ENCODE data around the gene SEPTIN1. TPM values are rescaled to one million over a fixed set of nuclear protein-coding genes. Genes with fewer than 3 reads are reported as not detected.

Gene SEPTIN1
- total RNA-seq, 1 experiment from 2014 or later, result 1.4 TPM

DNA sequence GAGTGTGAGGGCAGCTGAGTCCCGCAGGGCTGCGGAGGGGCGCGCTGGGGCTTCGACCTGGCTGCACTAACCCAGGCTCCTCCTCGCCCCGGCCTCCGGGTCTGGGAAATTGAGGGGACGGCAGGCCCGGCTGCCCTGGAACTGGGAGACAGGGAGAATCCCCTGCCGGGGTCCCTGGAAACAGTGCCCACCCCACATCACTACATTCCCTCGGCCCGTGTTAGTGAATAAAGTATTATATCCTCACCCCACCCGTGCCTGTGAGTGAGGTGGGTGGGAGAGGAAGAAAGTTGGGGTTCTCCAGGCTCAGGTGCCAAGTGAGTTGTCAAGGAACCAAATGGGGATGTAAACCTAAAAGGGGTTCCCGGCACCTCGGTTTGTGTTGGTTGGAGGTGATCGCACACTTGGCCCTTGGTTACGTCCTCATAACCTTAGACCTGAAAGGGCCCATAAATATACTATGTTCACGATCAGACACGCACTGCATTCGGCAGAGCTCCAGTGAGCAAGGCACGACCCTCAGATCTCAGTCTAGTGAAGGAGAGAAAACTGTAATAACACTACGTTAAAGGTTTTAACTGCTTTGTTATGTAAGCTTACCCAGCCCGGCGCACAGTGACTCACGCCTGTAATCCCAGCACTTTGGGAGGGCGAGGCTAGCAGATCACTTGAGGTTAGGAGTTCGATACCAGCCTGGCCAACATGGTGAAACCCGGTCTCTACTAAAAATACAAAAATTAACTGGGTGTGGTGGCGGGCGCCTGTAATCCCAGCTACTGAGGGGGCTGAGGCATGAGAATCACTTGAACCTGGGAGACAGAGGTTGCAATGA lies 36.2 kb upstream of the SEPTIN1 start:
- H3K9me3 Mint-ChIP-seq, result no peaks in the 10 kb centered on the region; a peak in 1 of 5 replicates

More for the DNA sequence above, 36.2 kb upstream of the SEPTIN1 start:
- Histone ChIP-seq H2BK12ac (ENCODE audit: insufficient read length, low read depth, low read length) (no peak overlapping the region), H3K4ac (ENCODE audit: low read depth, low read length) (no peak overlapping the region), H2BK5ac (ENCODE audit: insufficient read length, low read length) (no peak overlapping the region), H4K91ac (ENCODE audit: insufficient read length, low read depth, low read length) (no peak overlapping the region), H2AK5ac (ENCODE audit: insufficient read length, low read length) (no peak overlapping the region), H3K56ac (ENCODE audit: insufficient read length, low read depth, low read length) (no peak overlapping the region), H3K9me3 (ENCODE audit: control insufficient read depth, low read depth, low read length) (no peaks in the 10 kb centered on the region), H3K79me2 (ENCODE audit: insufficient read depth, low read length) (no peaks in the 10 kb centered on the region), H2BK120ac (ENCODE audit: low read depth, low read length, poor library complexity, severe bottlenecking) (no peak overlapping the region), H4K8ac (replicated peaks; ENCODE audit: insufficient read length, low read depth, low read length) (no peak overlapping the region), H3K27me3 (ENCODE audit: insufficient read depth, low read length) (no peaks in the 10 kb centered on the region), H2AFZ (ENCODE audit: low read length) (no peak overlapping the region), H3K18ac (ENCODE audit: insufficient read length, low read depth, low read length) (no peak overlapping the region), H3K23me2 (ENCODE audit: insufficient read length, low read depth, low read length, poor library complexity, severe bottlenecking) (peaks cover 8% of the 10 kb centered on the region), H3K23ac (ENCODE audit: insufficient read length, low read depth, low read length) (no peak overlapping the region), H3K14ac (ENCODE audit: insufficient read depth, low read length) (no peak overlapping the region), H3K4me1 (ENCODE audit: insufficient read depth, low read length) (no peaks in the 10 kb centered on the region), H2BK20ac (ENCODE audit: low read depth, low read length, poor library complexity, severe bottlenecking) (no peak overlapping the region), H3K27ac (ENCODE audit: insufficient read length, low read depth, low read length) (no peak overlapping the region), H4K20me1 (ENCODE audit: control insufficient read depth, insufficient read depth, insufficient read length) (no peaks in the 10 kb centered on the region), H3K4me2 (ENCODE audit: insufficient read depth, insufficient read length, low read length) (peak overlapping the region; percentile 60), H3K79me1 (ENCODE audit: insufficient read depth, low read depth, low read length, poor library complexity, severe bottlenecking) (no peaks in the 10 kb centered on the region), H3T11ph (ENCODE audit: low read length) (no peak overlapping the region), H2BK15ac (ENCODE audit: low read depth, low read length) (no peak overlapping the region), H3K9ac (ENCODE audit: extremely low read depth, insufficient read length, low read length) (no peak overlapping the region), H4K5ac (ENCODE audit: insufficient read length, low read depth, low read length) (no peak overlapping the region)
- Mint-ChIP-seq H3K27ac (peak overlapping the region in 1 of 3 experiments; percentile 53; a peak in 1 of 7 replicates), H3K4me1 (peaks cover 7 to 12% of the 10 kb centered on the region in 2 experiments), H3K36me3 (ENCODE audit: insufficient read depth in 1 of 3, low read depth in 3 of 3) (peaks cover 24 to 50% (median 47%) of the 10 kb centered on the region in 3 experiments; a peak in 6 of 7 replicates), H3K4me3 (peak overlapping the region; percentile 49 to 75), H3K27me3 (ENCODE audit: low read depth) (no peaks in the 10 kb centered on the region; the same call in none of the 2 replicates)
- TF ChIP-seq, protein P1, sequence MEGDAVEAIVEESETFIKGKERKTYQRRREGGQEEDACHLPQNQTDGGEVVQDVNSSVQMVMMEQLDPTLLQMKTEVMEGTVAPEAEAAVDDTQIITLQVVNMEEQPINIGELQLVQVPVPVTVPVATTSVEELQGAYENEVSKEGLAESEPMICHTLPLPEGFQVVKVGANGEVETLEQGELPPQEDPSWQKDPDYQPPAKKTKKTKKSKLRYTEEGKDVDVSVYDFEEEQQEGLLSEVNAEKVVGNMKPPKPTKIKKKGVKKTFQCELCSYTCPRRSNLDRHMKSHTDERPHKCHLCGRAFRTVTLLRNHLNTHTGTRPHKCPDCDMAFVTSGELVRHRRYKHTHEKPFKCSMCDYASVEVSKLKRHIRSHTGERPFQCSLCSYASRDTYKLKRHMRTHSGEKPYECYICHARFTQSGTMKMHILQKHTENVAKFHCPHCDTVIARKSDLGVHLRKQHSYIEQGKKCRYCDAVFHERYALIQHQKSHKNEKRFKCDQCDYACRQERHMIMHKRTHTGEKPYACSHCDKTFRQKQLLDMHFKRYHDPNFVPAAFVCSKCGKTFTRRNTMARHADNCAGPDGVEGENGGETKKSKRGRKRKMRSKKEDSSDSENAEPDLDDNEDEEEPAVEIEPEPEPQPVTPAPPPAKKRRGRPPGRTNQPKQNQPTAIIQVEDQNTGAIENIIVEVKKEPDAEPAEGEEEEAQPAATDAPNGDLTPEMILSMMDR (conservative IDR thresholded peaks at IDR 0.05), result no peak
- no CpG with 5 or more reads among the region's 31 CpGs for WGBS (ENCODE audit: extremely low coverage, insufficient read length, low lambda C conversion rate)
- no peak for DNase-seq
